GM12875 (cell line): Measurements from ENCODE around the gene NEURL4.

ENCODE experiments used
- H3K4me3 ChIP-seq: one replicate; pipeline ENCODE4 v1.5.1; 2011; ENCODE audit warnings: low read depth, low read length, control low read depth
- CTCF ChIP-seq: IDR thresholded peaks from 2 replicates; pipeline ENCODE4 v1.5.1; 2011; ENCODE audit warnings: low read depth, mild to moderate bottlenecking, control low read depth, inconsistent platforms, low read length, moderate library complexity, borderline replicate concordance; ENCODE audit not compliant: insufficient read depth

NEURL4 gene

GRCh38 chr17:7363311-7363710 lies 34.2 kb upstream of the NEURL4 start:
- no peak overlapping the region for H3K4me3 ChIP-seq
- TF ChIP-seq CTCF, result no peak

DNA sequence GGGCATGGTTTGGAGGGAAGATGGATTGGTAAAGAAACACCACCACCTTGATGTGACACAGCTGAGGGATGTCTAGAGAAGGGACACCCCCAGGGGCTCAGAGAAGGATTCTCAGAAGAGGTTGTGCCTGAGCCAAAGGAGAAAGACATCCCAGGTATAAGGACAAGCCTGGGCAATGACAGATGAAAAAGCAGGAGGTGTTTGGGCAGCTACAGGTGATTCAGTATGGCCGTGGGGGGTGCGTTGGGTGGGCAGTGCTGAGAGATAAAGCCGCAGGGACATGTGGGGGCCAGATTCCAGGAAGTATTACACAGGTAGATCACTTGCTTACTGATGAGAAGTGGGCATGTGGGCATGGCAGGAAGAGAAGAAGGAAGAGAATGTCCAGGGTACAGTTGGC lies 32.8 kb upstream of the NEURL4 start:
- H3K4me3 ChIP-seq, result no peak overlapping the region
- no peak for TF ChIP-seq CTCF

DNA sequence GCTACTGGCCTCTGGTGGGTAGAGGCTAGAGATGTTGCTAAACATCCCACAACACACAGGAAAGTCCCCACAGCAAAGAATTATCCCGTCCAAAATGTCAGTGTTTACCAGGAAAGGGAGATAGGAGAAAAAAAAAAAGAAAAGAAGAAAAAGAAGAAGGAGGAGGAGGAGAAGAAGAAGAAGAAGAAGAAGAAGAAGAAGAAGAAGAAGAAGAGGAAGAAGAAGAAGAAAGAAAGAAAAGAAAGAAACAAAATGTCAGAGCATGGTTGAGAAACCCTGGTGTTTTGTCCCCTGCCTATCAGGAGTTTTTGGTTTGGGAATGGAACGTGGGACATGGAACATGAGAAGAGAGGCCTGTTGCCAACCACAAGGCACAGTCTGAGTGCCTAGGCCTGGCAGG lies 28.2 kb upstream of the NEURL4 start:
- TF ChIP-seq CTCF, result no peak
- no peak overlapping the region for H3K4me3 ChIP-seq

GRCh38 chr17:7356756-7357155 lies 27.6 kb upstream of the NEURL4 start:
- H3K4me3 ChIP-seq, result no peak overlapping the region
- TF ChIP-seq CTCF, result no peak

DNA sequence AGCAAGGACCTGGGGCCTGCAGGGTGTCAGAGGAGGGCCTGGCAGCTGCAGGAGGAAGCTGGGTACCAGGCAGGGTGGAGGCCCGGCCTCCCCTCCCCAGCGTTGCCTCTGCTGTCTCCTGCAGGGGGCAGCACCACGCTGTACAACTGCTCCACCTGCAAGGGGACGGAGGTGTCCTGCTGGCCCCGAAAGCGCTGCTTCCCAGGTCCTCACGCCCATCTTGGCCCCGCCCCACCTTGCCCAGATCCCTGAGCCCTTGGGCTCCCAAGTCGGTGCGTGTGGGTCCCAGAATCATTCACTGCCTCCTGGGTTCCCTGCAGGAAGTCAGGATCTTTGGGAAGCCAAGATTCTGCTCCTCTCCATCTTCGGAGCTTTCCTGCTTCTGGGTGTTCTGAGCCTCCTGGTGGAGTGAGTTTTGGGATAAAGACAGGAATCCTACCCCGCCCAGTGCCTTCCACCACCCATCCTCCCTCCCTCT lies 27.0 kb upstream of the NEURL4 start:
- TF ChIP-seq CTCF, result peak; percentile 95
- no peak overlapping the region for H3K4me3 ChIP-seq

GRCh38 chr17:7355573-7355972 lies 26.4 kb upstream of the NEURL4 start:
- no peak overlapping the region for H3K4me3 ChIP-seq
- TF ChIP-seq CTCF, result no peak

DNA sequence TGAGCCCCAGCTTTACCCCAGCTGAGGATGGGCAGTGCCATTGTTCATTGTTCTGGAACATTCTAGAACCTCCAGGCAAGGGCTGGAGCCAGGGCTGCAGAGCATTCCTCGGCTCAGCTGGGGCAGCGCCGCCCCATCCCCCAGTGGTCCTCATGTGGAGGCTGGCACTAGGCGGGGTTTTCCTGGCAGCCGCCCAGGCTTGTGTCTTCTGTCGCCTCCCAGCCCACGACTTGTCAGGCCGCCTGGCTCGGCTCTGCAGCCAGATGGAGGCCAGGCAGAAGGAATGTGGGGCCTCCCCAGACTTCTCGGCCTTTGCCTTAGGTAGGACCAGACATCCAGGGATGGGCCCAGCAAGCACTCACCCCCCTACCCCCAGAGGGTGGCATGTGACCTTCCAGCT lies 25.9 kb upstream of the NEURL4 start, which contains the start of gene TMEM95:
TSS of gene TMEM95 (plus strand) at position 104 of the 400 bp plus-strand sequence. CDS start at position 153, 49 bp downstream.
- TF ChIP-seq CTCF, result no peak
- no peak within 1 kb of the TSS for H3K4me3 ChIP-seq
